HCT116 (cell line): Measurements from ENCODE around the gene DNMT1. TPM values are rescaled to one million over a fixed set of nuclear protein-coding genes. Genes with fewer than 3 reads are reported as not detected.
A peak's percentile ranks its signal among the peaks of the same experiment; 100 is the strongest.

Experiments
- ATAC-seq: fragments of 200-7000 bp; cut with Tn5 transposase; 2 replicates; pipeline ENCODE4 v1.9.1; 2020; ENCODE audit warnings: mild to moderate bottlenecking, moderate library complexity
- BruUV-seq: library from RNA; stranded (reverse); fragments of 400-500 nt; replicated peaks from 2 replicates; lab custom pipeline; 2021; lab: Mats Ljungman, UMichigan
- CTCF ChIA-PET: fragments of 300-600 bp; sonication (Branson Sonifier 250); formaldehyde crosslinking; loops from one replicate; lab custom pipeline; 2021; ENCODE audit warnings: antibody characterized with exemption; lab: Charles Lee
- POLR2A ChIA-PET: fragments of 300-600, 350-600 bp; sonication (Branson Sonifier 250); formaldehyde crosslinking; loops from one replicate; lab custom pipeline; 2021; ENCODE audit warnings: antibody characterized with exemption; lab: Charles Lee
- RAD21 ChIA-PET, 2 experiments: fragments of 300-600 bp; sonication (Branson Sonifier 250); formaldehyde crosslinking; loops; one replicate each; lab custom pipeline; 2023; ENCODE audit warnings: low total read pairs in 2 of 2; ENCODE audit not compliant: uncharacterized antibody in 2 of 2, unreplicated experiment in 2 of 2, low non-redundant PET in 1 of 2; lab: Charles Lee
- DNase-seq: peaks from one replicate; pipeline ENCODE4 v3.0.0-alpha.2; 2010; ENCODE audit warnings: low read depth, low spot score
- H2AFZ ChIP-seq: fragments of 200-600 bp; shearing (Covaris generic), sonication (generic); 2 replicates; pipeline ENCODE4 v1.6.1; 2017; ENCODE audit warnings: low read depth, mixed run types, mixed read lengths, antibody characterized with exemption, low read length; ENCODE audit not compliant: poor library complexity, severe bottlenecking
- H3K27ac ChIP-seq: 2 replicates; pipeline ENCODE4 v1.5.1; 2012; ENCODE audit warnings: low read depth, low read length
- H3K27me3 ChIP-seq: fragments of 200-600 bp; sonication (generic); 2 replicates; pipeline ENCODE4 v1.6.1; 2016; ENCODE audit warnings: mixed run types, low read length, mixed read lengths; ENCODE audit not compliant: insufficient read depth
- H3K36me3 ChIP-seq, 2 experiments: fragments of 200-500 bp in 1 of 2; fragments of 200-600 bp in 1 of 2; sonication (Bioruptor generic) in 1 of 2; sonication (generic) in 1 of 2; 2 replicates each; pipeline versions ENCODE4 v1.5.1 to v1.6.1; 2014 to 2016; ENCODE audit warnings: low read length in 2 of 2, inconsistent platforms in 1 of 2, mixed read lengths in 1 of 2, mixed run types in 1 of 2; ENCODE audit not compliant: insufficient read depth in 2 of 2, control insufficient read depth in 1 of 2
- H3K4me1 ChIP-seq, 2 experiments: fragments of 200-600 bp in 1 of 2; sonication (generic) in 1 of 2; 2 replicates each; pipeline versions ENCODE4 v1.5.1 to v1.6.1; 2012 to 2017; ENCODE audit warnings: low read length in 2 of 2, inconsistent platforms in 1 of 2, mild to moderate bottlenecking in 1 of 2, mixed read lengths in 1 of 2, mixed run types in 1 of 2, moderate library complexity in 1 of 2; ENCODE audit not compliant: insufficient read depth in 2 of 2, control insufficient read depth in 1 of 2
- H3K4me2 ChIP-seq: fragments of 200-600 bp; sonication (generic); 2 replicates; pipeline ENCODE4 v1.6.1; 2017; ENCODE audit warnings: mixed run types, low read length, mixed read lengths
- H3K4me3 ChIP-seq, 2 experiments: fragments of 200-600 bp in 1 of 2; sonication (generic) in 1 of 2; replicated peaks in 1 of 2; 2 replicates each; pipeline ENCODE4 v1.5.1; 2011 to 2016; ENCODE audit warnings: low read length in 2 of 2, control low read depth in 1 of 2, low read depth in 1 of 2, mild to moderate bottlenecking in 1 of 2, mixed read lengths in 1 of 2, mixed run types in 1 of 2
- H3K79me2 ChIP-seq: fragments of 200-600 bp; sonication (generic); 2 replicates; pipeline ENCODE4 v1.6.1; 2017; ENCODE audit warnings: mild to moderate bottlenecking, mixed run types, low read length, moderate library complexity, mixed read lengths; ENCODE audit not compliant: insufficient read depth
- H3K9ac ChIP-seq: fragments of 200-600 bp; sonication (generic); 2 replicates; pipeline ENCODE4 v1.6.1; 2016; ENCODE audit warnings: low read length, mixed read lengths
- H3K9me2 ChIP-seq: fragments of 200-600 bp; sonication (generic), shearing (Covaris generic); 2 replicates; pipeline ENCODE4 v1.6.1; 2017; ENCODE audit warnings: mixed run types, mild to moderate bottlenecking, moderate library complexity; ENCODE audit not compliant: insufficient read depth
- H3K9me3 ChIP-seq, 2 experiments: fragments of 200-500 bp in 1 of 2; fragments of 200-600 bp in 1 of 2; sonication (Bioruptor generic) in 1 of 2; sonication (generic) in 1 of 2; 2 replicates each; pipeline ENCODE4 v1.6.1; 2014 to 2017; ENCODE audit warnings: low read length in 2 of 2, mixed read lengths in 2 of 2, inconsistent platforms in 1 of 2, low read depth in 1 of 2, mild to moderate bottlenecking in 1 of 2, mixed run types in 1 of 2, moderate library complexity in 1 of 2; ENCODE audit not compliant: control insufficient read depth in 1 of 2, insufficient read depth in 1 of 2
- H4K20me1 ChIP-seq: fragments of 200-600 bp; sonication (generic), shearing (Covaris generic); 2 replicates; pipeline ENCODE4 v1.6.1; 2017; ENCODE audit warnings: mixed run types, mild to moderate bottlenecking, moderate library complexity; ENCODE audit not compliant: insufficient read depth
- CEBPB ChIP-seq: IDR thresholded peaks from 2 replicates; pipeline ENCODE4 v1.6.1; 2012; ENCODE audit warnings: low read depth
- ELF1 ChIP-seq: IDR thresholded peaks from 2 replicates; pipeline ENCODE4 v1.6.1; 2012; ENCODE audit warnings: low read depth, borderline replicate concordance
- EZH2 ChIP-seq: fragments of 200-600 bp; sonication (generic); IDR thresholded peaks from 2 replicates; pipeline ENCODE4 v1.6.1; 2017; ENCODE audit warnings: antibody characterized with exemption, mixed run types
- EZH2phosphoT487 ChIP-seq: fragments of 200-600 bp; IDR thresholded peaks from 2 replicates; pipeline ENCODE4 v1.6.1; 2018; ENCODE audit warnings: antibody characterized with exemption, borderline replicate concordance
- MAX ChIP-seq: IDR thresholded peaks from 2 replicates; pipeline ENCODE4 v1.6.1; 2012
- POLR2A ChIP-seq: IDR thresholded peaks from 2 replicates; pipeline ENCODE4 v1.7.0; 2011; ENCODE audit warnings: borderline replicate concordance; ENCODE audit not compliant: insufficient read depth, insufficient read length; ENCODE audit errors: extremely low read depth
- POLR2AphosphoS5 ChIP-seq: IDR thresholded peaks from 2 replicates; pipeline ENCODE4 v1.6.1; 2011; ENCODE audit warnings: mild to moderate bottlenecking, low read depth, low read length, moderate library complexity
- SIN3A ChIP-seq: IDR thresholded peaks from 2 replicates; pipeline ENCODE4 v1.6.1; 2012; ENCODE audit warnings: low read depth
- SP1 ChIP-seq: IDR thresholded peaks from 2 replicates; pipeline ENCODE4 v1.6.1; 2012; ENCODE audit warnings: low read depth
- YY1 ChIP-seq: IDR thresholded peaks from 2 replicates; pipeline ENCODE4 v1.6.1; 2011; ENCODE audit warnings: low read length, low read depth, moderate library complexity, mild to moderate bottlenecking; ENCODE audit not compliant: insufficient replicate concordance; ENCODE audit errors: extremely low read depth
- ZFX ChIP-seq: fragments of 450-650 bp; IDR thresholded peaks from 2 replicates; pipeline ENCODE4 v1.6.1; 2017
- intact Hi-C: fragments of 100-400 bp; cut with micrococcal nuclease; formaldehyde crosslinking; loops from 2 replicates; pipeline ENCODE4 v1.10.0; 2022
- total RNA-seq: library from RNA; stranded (reverse); gene quantifications from one replicate; pipeline ENCODE4 v1.2.1, GENCODE V29; 2021; ENCODE audit not compliant: unreplicated experiment
- TF ChIP-seq, protein P1 (sequence below), 3 experiments: fragments of 200-600 bp in 1 of 3; sonication (generic) in 1 of 3; IDR thresholded peaks in 2 of 3; conservative IDR thresholded peaks in 1 of 3; 2 replicates each; pipeline ENCODE4 v1.5.1; 2012 to 2017; ENCODE audit warnings: low read depth in 2 of 3, low read length in 2 of 3, antibody characterized with exemption in 1 of 3, borderline replicate concordance in 1 of 3, control low read depth in 1 of 3, mild to moderate bottlenecking in 1 of 3, mixed read lengths in 1 of 3, mixed run types in 1 of 3, moderate library complexity in 1 of 3; ENCODE audit not compliant: insufficient read depth in 1 of 3

DNMT1 gene
- total RNA-seq, 1 experiment from 2014 or later = 235 TPM

GRCh38 chr19:10107254-10107653 is 87.5 kb downstream of the DNMT1 start:
- RAD21 ChIA-PET = no interaction called here
- H3K27ac ChIP-seq = peak overlapping the region; percentile 89
- no peaks in the 10 kb centered on the region for H4K20me1 ChIP-seq
- peaks cover 36 to 42% of the 10 kb centered on the region in 2 experiments for H3K36me3 ChIP-seq
- no peak for ATAC-seq
- TF ChIP-seq POLR2A (no peak), POLR2AphosphoS5 (0 out of 2 replicates have a peak, but pooled peaks have one; percentile 12)
- TF ChIP-seq, all 23 proteins: peak for 1
- Histone ChIP-seq H3K9me3 (no peaks in the 10 kb centered on the region), H3K79me2 (peaks cover 46% of the 10 kb centered on the region), H3K27me3 (no peaks in the 10 kb centered on the region), H3K9ac (peak overlapping the region; percentile 85), H3K4me3 (peak overlapping the region; percentile 72 to 99), H2AFZ (no peak overlapping the region), H3K4me1 (peaks cover 12 to 42% of the 10 kb centered on the region in 2 experiments), H3K9me2 (no peaks in the 10 kb centered on the region), H3K4me2 (peak overlapping the region; percentile 94)
- intact Hi-C loops = no loop called here
- DNase-seq = no peak
- CTCF ChIA-PET = no interaction called here
- no TSS peak for BruUV-seq
- POLR2A ChIA-PET = interaction anchor here (2.4 kb wide), 1 partner anchor 11 kb away, joined by 14 read pairs; no protein-coding TSS in a partner anchor

DNA sequence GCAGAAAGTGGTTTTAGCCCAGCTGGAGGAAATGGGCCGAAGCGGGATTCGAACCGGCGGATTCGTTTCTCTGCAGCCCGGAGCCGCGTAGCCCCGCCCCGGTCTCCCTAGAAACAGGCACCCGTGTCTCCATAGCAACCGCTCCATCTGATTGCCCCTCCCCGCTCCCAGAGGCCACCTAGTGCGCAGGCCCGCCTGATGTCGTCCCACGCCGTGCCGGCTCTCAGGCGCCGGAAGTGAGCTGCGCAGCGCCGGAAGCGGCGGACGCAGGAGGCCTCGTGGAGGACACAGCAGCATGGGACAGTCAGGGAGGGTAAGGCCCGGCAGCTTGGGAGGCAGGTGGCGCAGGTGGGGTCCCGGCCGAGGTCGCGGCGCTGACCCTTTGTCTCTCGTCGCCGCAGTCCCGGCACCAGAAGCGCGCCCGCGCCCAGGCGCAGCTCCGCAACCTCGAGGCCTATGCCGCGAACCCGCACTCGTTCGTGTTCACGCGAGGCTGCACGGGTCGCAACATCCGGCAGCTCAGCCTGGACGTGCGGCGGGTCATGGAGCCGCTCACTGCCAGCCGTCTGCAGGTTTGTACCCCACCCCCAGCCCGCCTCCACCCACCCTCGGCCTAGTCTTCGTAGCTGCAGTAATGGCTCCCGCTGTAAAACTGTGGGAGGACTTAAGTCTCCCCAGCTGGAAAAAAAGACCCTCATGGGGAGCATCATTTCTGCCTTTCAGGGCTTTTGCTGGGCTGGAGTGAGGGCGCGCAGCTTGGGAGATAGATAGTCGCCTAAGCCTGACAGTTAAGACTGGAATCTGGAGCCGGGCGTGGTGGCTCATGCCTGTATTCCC is 88.4 kb downstream of the DNMT1 start, which contains the start of gene PPAN:
TSS of gene PPAN (plus strand) at position 263 of the 837 bp plus-strand sequence. CDS start at position 296, 33 bp downstream.
- Histone ChIP-seq H2AFZ (peak within 1 kb of the TSS; percentile 77), H3K4me1 (peaks cover 12 to 35% of the 10 kb centered on the region in 2 experiments), H3K36me3 (peaks cover 34 to 39% of the 10 kb centered on the region in 2 experiments), H3K27ac (peak within 1 kb of the TSS; percentile 89), H3K9ac (peak within 1 kb of the TSS; percentile 85), H3K9me3 (no peaks in the 10 kb centered on the region), H3K27me3 (no peaks in the 10 kb centered on the region), H4K20me1 (no peaks in the 10 kb centered on the region), H3K79me2 (peaks cover 46% of the 10 kb centered on the region), H3K9me2 (no peaks in the 10 kb centered on the region), H3K4me3 (peak within 1 kb of the TSS; percentile 72 to 99), H3K4me2 (peak within 1 kb of the TSS; percentile 94)
- peak; percentile 94 for DNase-seq
- no TSS peak for BruUV-seq
- POLR2A ChIA-PET = interaction anchor here (0.6 to 2.4 kb wide), 4 partner anchors 8 to 18 kb away, joined by 3 to 14 read pairs (median 4); no protein-coding TSS in a partner anchor
- intact Hi-C loops = no loop called here
- CTCF ChIA-PET = interaction anchor here (0.6 to 1.2 kb wide), 3 partner anchors 10 to 144 kb away, joined by 3 to 9 read pairs (median 3); no protein-coding TSS in a partner anchor
- ATAC-seq = peak; percentile 94
- RAD21 ChIA-PET = no interaction called here
- TF ChIP-seq CEBPB = no peak
- peak; percentile 98 for TF ChIP-seq ZFX
- peak; percentile 100 for TF ChIP-seq MAX
- no peak for TF ChIP-seq ELF1
- TF ChIP-seq EZH2phosphoT487 = no peak
- no peak for TF ChIP-seq EZH2
- TF ChIP-seq SP1 = no peak
- no peak for TF ChIP-seq POLR2A
- TF ChIP-seq YY1 = peak; percentile 36
- TF ChIP-seq SIN3A = peak; percentile 88
- peak; percentile 82 for TF ChIP-seq POLR2AphosphoS5
- TF ChIP-seq, protein P1, sequence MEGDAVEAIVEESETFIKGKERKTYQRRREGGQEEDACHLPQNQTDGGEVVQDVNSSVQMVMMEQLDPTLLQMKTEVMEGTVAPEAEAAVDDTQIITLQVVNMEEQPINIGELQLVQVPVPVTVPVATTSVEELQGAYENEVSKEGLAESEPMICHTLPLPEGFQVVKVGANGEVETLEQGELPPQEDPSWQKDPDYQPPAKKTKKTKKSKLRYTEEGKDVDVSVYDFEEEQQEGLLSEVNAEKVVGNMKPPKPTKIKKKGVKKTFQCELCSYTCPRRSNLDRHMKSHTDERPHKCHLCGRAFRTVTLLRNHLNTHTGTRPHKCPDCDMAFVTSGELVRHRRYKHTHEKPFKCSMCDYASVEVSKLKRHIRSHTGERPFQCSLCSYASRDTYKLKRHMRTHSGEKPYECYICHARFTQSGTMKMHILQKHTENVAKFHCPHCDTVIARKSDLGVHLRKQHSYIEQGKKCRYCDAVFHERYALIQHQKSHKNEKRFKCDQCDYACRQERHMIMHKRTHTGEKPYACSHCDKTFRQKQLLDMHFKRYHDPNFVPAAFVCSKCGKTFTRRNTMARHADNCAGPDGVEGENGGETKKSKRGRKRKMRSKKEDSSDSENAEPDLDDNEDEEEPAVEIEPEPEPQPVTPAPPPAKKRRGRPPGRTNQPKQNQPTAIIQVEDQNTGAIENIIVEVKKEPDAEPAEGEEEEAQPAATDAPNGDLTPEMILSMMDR (IDR thresholded peaks at IDR 0.05 in 2 of 3, conservative IDR thresholded peaks at IDR 0.05 in 1 of 3; ENCODE audit: borderline replicate concordance in 1 of 3, insufficient read depth in 1 of 3, low read depth in 2 of 3, low read length in 2 of 3) = no peak
